ENCODE measurements around the gene PHLPP1. TPM values are rescaled to one million over a fixed set of nuclear protein-coding genes. Genes with fewer than 3 reads are reported as not detected.

Gene PHLPP1
- total RNA-seq, 2 experiments from 2014 or later: 9.0 to 12.4 TPM

- H3K79me2 ChIP-seq (ENCODE audit: insufficient read depth, low read depth, low read length): no peaks in the 10 kb centered on the region
- H2AFZ ChIP-seq (ENCODE audit: low read length): no peak overlapping the region
- H3K4me2 ChIP-seq (ENCODE audit: low read length): no peak overlapping the region
- TF ChIP-seq, protein P1, sequence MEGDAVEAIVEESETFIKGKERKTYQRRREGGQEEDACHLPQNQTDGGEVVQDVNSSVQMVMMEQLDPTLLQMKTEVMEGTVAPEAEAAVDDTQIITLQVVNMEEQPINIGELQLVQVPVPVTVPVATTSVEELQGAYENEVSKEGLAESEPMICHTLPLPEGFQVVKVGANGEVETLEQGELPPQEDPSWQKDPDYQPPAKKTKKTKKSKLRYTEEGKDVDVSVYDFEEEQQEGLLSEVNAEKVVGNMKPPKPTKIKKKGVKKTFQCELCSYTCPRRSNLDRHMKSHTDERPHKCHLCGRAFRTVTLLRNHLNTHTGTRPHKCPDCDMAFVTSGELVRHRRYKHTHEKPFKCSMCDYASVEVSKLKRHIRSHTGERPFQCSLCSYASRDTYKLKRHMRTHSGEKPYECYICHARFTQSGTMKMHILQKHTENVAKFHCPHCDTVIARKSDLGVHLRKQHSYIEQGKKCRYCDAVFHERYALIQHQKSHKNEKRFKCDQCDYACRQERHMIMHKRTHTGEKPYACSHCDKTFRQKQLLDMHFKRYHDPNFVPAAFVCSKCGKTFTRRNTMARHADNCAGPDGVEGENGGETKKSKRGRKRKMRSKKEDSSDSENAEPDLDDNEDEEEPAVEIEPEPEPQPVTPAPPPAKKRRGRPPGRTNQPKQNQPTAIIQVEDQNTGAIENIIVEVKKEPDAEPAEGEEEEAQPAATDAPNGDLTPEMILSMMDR (conservative IDR thresholded peaks at IDR 0.05; ENCODE audit: low read length): no peak
- no peak overlapping the region for H3K4me3 ChIP-seq (ENCODE audit: low read depth, low read length, poor library complexity, severe bottlenecking)
- H3K36me3 ChIP-seq (ENCODE audit: insufficient read depth, low read length): no peaks in the 10 kb centered on the region
- no peaks in the 10 kb centered on the region for H3K4me1 ChIP-seq (ENCODE audit: insufficient read depth, low read length, poor library complexity, severe bottlenecking)
- DNase-seq (ENCODE audit: low spot score): no peak
- ChIA-PET POLR2A (no interaction called here), CTCF (ENCODE audit: unreplicated experiment) (interaction anchor here (0.5 kb wide), 1 partner anchor 347 kb away, joined by 5 read pairs; no protein-coding TSS in a partner anchor)
- H3K27ac ChIP-seq (ENCODE audit: low read depth, low read length, poor library complexity, severe bottlenecking): no peak overlapping the region
- intact Hi-C loops (cut with micrococcal nuclease; ENCODE audit: unreplicated experiment): no loop called here
- no peaks in the 10 kb centered on the region for H3K9me2 ChIP-seq (ENCODE audit: insufficient read depth, low read length)
- BruUV-seq (replicated peaks): no TSS peak
- no peaks in the 10 kb centered on the region for H3K9me3 ChIP-seq (ENCODE audit: low read length)
- no peaks in the 10 kb centered on the region for H4K20me1 ChIP-seq (ENCODE audit: insufficient read depth, low read length)
These were observed 258.3 kb downstream of the PHLPP1 start for GRCh38 chr18:62973689-62974088.

DNA sequence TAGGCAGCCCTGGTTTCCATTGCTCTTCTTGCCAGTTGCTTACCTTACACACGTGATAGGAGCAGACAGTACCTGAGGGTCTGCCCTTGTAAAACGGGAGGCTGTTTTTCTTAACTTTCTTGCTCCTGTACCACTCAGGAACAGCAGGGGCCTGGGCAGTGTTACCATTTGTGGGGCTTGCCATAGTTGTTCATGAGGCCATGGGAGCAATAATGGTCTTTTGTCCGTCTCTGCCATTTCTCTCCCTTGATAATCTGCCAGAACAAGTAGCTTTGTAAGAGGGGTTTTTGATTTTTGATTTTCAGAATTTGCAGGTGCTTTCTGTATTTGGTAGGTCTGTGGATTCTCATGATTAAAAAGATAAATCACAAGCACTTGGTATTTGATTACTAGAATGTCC, 259.0 kb downstream of the PHLPP1 start:
- no peak for DNase-seq (ENCODE audit: low spot score)
- Histone ChIP-seq H3K9me3 (ENCODE audit: low read length) (no peaks in the 10 kb centered on the region), H3K4me1 (ENCODE audit: insufficient read depth, low read length, poor library complexity, severe bottlenecking) (no peaks in the 10 kb centered on the region), H3K9me2 (ENCODE audit: insufficient read depth, low read length) (no peaks in the 10 kb centered on the region), H4K20me1 (ENCODE audit: insufficient read depth, low read length) (no peaks in the 10 kb centered on the region), H3K4me2 (ENCODE audit: low read length) (no peak overlapping the region), H3K4me3 (ENCODE audit: low read depth, low read length, poor library complexity, severe bottlenecking) (no peak overlapping the region), H3K36me3 (ENCODE audit: insufficient read depth, low read length) (no peaks in the 10 kb centered on the region), H3K79me2 (ENCODE audit: insufficient read depth, low read depth, low read length) (no peaks in the 10 kb centered on the region), H3K27ac (ENCODE audit: low read depth, low read length, poor library complexity, severe bottlenecking) (no peak overlapping the region), H2AFZ (ENCODE audit: low read length) (no peak overlapping the region)
- POLR2A ChIA-PET: no interaction called here
- no peak for TF ChIP-seq EZH2phosphoT487 (IDR thresholded peaks at IDR 0.05; ENCODE audit: borderline replicate concordance, low read depth, low read length)
- TF ChIP-seq, protein P1 (conservative IDR thresholded peaks at IDR 0.05; ENCODE audit: low read length): no peak
- no TSS peak for BruUV-seq (replicated peaks)
- CTCF ChIA-PET (ENCODE audit: unreplicated experiment): no interaction called here
- intact Hi-C loops (cut with micrococcal nuclease; ENCODE audit: unreplicated experiment): no loop called here

DNA sequence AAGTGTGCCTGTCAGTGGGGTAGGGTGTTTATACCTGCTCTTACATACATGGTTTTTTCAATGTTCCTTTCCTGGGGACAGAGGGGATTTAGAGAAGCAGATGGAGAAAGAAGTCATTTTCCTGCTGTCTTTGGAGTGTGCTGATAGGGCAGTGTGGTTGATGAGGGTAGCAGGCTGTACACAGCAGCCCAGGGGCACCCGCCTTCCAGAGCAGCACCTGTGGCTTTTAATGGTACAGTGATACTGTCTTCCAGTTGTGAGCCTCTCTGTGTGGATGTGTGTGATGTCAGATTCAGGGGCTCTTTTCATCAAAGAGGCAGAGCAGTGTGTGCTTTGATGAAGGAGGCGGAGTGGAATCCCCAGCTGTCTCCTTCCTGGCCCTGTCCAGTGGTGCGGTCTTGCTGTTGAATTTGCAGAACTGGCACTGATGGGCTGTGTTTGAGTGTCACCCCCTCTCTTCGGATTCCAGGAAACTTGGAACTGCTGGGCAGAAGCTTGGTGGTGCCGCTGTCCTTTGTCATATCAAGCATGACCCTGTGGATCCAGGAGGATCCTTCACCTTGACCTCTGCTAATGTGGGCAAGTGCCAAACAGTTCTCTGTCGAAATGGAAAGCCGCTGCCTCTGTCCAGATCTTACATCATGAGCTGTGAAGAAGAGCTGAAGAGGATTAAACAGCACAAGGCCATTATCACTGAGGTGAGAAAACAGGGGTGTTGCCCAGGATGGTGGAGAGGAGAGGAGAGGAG, 259.8 kb downstream of the PHLPP1 start:
- no peaks in the 10 kb centered on the region for H3K9me3 ChIP-seq (ENCODE audit: low read length)
- CTCF ChIA-PET (ENCODE audit: unreplicated experiment): no interaction called here

More for the DNA sequence above, 259.8 kb downstream of the PHLPP1 start:
- POLR2A ChIA-PET: no interaction called here
- no peaks in the 10 kb centered on the region for H3K79me2 ChIP-seq (ENCODE audit: insufficient read depth, low read depth, low read length)
- no peak for DNase-seq (ENCODE audit: low spot score)
- H3K36me3 ChIP-seq (ENCODE audit: insufficient read depth, low read length): no peaks in the 10 kb centered on the region
- H3K4me2 ChIP-seq (ENCODE audit: low read length): no peak overlapping the region
- H3K4me1 ChIP-seq (ENCODE audit: insufficient read depth, low read length, poor library complexity, severe bottlenecking): no peaks in the 10 kb centered on the region
- intact Hi-C loops (cut with micrococcal nuclease; ENCODE audit: unreplicated experiment): no loop called here
- BruUV-seq (replicated peaks): no TSS peak
- H3K27ac ChIP-seq (ENCODE audit: low read depth, low read length, poor library complexity, severe bottlenecking): no peak overlapping the region
- H4K20me1 ChIP-seq (ENCODE audit: insufficient read depth, low read length): no peaks in the 10 kb centered on the region
- no peak overlapping the region for H2AFZ ChIP-seq (ENCODE audit: low read length)
- H3K4me3 ChIP-seq (ENCODE audit: low read depth, low read length, poor library complexity, severe bottlenecking): no peak overlapping the region
- TF ChIP-seq EZH2phosphoT487 (IDR thresholded peaks at IDR 0.05; ENCODE audit: borderline replicate concordance, low read depth, low read length): no peak
- TF ChIP-seq, protein P1 (conservative IDR thresholded peaks at IDR 0.05; ENCODE audit: low read length): no peak
- H3K9me2 ChIP-seq (ENCODE audit: insufficient read depth, low read length): no peaks in the 10 kb centered on the region

Measured in OCI-LY7 (cell line).